SK-N-SH (cell line): ENCODE measurements around the gene RCAN2.

Experiments used
- JUND ChIP-seq: IDR thresholded peaks from 2 replicates; pipeline ENCODE4 v1.4.0; 2012
- POLR2AphosphoS5 ChIP-seq: IDR thresholded peaks from 2 replicates; pipeline ENCODE4 v1.6.1; 2012; ENCODE audit warnings: low read depth, low read length
- RFX5 ChIP-seq: IDR thresholded peaks from 2 replicates; pipeline ENCODE4 v1.6.1; 2012; ENCODE audit warnings: mild to moderate bottlenecking, improper control_type of control experiment, low read length
- TF ChIP-seq, protein P1 (sequence below): IDR thresholded peaks from 2 replicates; pipeline ENCODE4; 2012
- TF ChIP-seq, protein P2 (sequence below): IDR thresholded peaks from 2 replicates; pipeline ENCODE4 v1.4.0; 2012; ENCODE audit warnings: low read depth
- TF ChIP-seq, protein P3 (sequence below): fragments of 200-600 bp; sonication (generic); IDR thresholded peaks from 2 replicates; pipeline ENCODE4 v1.6.1; 2017; ENCODE audit warnings: antibody characterized with exemption, mild to moderate bottlenecking, moderate library complexity
- TF ChIP-seq, protein P4 (sequence below): IDR thresholded peaks from 2 replicates; pipeline ENCODE4 v1.4.0; 2012; ENCODE audit warnings: low read depth, borderline replicate concordance

DNA sequence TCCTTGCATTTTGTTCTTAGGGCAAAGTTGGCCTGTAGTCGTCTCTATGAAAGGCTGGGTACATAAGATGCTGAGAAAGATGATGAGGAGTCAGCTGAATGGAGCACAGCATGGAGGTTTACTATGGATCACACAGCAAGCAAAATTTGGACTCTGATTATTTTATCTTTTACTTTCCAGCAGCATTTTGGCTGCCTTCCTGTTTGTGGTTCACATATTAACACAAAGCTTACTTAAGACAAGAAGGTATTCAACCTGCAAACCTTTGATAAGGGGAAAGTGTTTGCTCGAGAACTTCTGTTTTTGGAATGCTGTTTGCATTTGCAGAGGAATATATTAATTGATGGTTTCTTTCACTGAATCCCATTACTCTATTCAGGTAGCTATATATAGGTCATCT is 217.3 kb downstream of the RCAN2 start:
- TF ChIP-seq RFX5 = no peak
- TF ChIP-seq, protein P1, sequence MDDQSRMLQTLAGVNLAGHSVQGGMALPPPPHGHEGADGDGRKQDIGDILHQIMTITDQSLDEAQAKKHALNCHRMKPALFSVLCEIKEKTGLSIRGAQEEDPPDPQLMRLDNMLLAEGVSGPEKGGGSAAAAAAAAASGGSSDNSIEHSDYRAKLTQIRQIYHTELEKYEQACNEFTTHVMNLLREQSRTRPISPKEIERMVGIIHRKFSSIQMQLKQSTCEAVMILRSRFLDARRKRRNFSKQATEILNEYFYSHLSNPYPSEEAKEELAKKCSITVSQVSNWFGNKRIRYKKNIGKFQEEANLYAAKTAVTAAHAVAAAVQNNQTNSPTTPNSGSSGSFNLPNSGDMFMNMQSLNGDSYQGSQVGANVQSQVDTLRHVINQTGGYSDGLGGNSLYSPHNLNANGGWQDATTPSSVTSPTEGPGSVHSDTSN = no peak
- TF ChIP-seq, protein P2, sequence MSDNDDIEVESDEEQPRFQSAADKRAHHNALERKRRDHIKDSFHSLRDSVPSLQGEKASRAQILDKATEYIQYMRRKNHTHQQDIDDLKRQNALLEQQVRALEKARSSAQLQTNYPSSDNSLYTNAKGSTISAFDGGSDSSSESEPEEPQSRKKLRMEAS = no peak
- TF ChIP-seq, protein P3, sequence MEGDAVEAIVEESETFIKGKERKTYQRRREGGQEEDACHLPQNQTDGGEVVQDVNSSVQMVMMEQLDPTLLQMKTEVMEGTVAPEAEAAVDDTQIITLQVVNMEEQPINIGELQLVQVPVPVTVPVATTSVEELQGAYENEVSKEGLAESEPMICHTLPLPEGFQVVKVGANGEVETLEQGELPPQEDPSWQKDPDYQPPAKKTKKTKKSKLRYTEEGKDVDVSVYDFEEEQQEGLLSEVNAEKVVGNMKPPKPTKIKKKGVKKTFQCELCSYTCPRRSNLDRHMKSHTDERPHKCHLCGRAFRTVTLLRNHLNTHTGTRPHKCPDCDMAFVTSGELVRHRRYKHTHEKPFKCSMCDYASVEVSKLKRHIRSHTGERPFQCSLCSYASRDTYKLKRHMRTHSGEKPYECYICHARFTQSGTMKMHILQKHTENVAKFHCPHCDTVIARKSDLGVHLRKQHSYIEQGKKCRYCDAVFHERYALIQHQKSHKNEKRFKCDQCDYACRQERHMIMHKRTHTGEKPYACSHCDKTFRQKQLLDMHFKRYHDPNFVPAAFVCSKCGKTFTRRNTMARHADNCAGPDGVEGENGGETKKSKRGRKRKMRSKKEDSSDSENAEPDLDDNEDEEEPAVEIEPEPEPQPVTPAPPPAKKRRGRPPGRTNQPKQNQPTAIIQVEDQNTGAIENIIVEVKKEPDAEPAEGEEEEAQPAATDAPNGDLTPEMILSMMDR = no peak
- no peak for TF ChIP-seq POLR2AphosphoS5
- TF ChIP-seq JUND = no peak
- TF ChIP-seq, protein P4, sequence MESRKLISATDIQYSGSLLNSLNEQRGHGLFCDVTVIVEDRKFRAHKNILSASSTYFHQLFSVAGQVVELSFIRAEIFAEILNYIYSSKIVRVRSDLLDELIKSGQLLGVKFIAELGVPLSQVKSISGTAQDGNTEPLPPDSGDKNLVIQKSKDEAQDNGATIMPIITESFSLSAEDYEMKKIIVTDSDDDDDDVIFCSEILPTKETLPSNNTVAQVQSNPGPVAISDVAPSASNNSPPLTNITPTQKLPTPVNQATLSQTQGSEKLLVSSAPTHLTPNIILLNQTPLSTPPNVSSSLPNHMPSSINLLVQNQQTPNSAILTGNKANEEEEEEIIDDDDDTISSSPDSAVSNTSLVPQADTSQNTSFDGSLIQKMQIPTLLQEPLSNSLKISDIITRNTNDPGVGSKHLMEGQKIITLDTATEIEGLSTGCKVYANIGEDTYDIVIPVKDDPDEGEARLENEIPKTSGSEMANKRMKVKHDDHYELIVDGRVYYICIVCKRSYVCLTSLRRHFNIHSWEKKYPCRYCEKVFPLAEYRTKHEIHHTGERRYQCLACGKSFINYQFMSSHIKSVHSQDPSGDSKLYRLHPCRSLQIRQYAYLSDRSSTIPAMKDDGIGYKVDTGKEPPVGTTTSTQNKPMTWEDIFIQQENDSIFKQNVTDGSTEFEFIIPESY = no peak
